HCT116 (cell line): ENCODE results near the gene TRPV2.

Experiments
- EZH2 ChIP-seq: fragments of 200-600 bp; sonication (generic); IDR thresholded peaks from 2 replicates; pipeline ENCODE4 v1.6.1; 2017; ENCODE audit warnings: antibody characterized with exemption, mixed run types
- EZH2phosphoT487 ChIP-seq: fragments of 200-600 bp; IDR thresholded peaks from 2 replicates; pipeline ENCODE4 v1.6.1; 2018; ENCODE audit warnings: antibody characterized with exemption, borderline replicate concordance
- SP1 ChIP-seq: IDR thresholded peaks from 2 replicates; pipeline ENCODE4 v1.6.1; 2012; ENCODE audit warnings: low read depth
- TF ChIP-seq, protein P1 (sequence below): IDR thresholded peaks from 2 replicates; pipeline ENCODE4 v1.6.1; 2011; ENCODE audit warnings: mild to moderate bottlenecking, low read length, moderate library complexity; ENCODE audit not compliant: insufficient replicate concordance; ENCODE audit errors: extremely low read depth
- TF ChIP-seq, protein P2 (sequence below), 3 experiments: fragments of 200-600 bp in 1 of 3; sonication (generic) in 1 of 3; IDR thresholded peaks in 2 of 3; conservative IDR thresholded peaks in 1 of 3; 2 replicates each; pipeline ENCODE4 v1.5.1; 2012 to 2017; ENCODE audit warnings: low read depth in 2 of 3, low read length in 2 of 3, antibody characterized with exemption in 1 of 3, borderline replicate concordance in 1 of 3, control low read depth in 1 of 3, mild to moderate bottlenecking in 1 of 3, mixed read lengths in 1 of 3, mixed run types in 1 of 3, moderate library complexity in 1 of 3; ENCODE audit not compliant: insufficient read depth in 1 of 3

DNA sequence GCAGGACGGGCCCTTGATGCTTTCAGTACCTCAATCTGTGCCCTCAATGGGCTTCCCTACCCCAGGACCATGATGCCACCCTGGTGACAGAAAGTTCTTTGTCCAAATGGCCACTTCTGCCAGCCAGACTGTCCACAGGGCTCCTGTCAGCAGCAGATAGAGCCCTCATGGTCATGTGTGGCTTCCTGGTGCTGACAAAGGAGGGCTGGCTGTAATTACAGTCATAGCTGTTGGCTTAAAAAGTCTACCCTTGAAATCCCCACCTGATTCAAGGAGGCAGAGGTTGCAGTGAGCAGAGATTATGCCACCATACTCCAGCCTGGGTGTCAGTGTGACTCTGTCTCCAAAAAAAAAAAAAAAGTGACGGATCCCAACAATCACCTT lies 3.3 kb downstream of the TRPV2 start:
- no peak for TF ChIP-seq EZH2phosphoT487
- TF ChIP-seq SP1: no peak
- TF ChIP-seq, protein P1, sequence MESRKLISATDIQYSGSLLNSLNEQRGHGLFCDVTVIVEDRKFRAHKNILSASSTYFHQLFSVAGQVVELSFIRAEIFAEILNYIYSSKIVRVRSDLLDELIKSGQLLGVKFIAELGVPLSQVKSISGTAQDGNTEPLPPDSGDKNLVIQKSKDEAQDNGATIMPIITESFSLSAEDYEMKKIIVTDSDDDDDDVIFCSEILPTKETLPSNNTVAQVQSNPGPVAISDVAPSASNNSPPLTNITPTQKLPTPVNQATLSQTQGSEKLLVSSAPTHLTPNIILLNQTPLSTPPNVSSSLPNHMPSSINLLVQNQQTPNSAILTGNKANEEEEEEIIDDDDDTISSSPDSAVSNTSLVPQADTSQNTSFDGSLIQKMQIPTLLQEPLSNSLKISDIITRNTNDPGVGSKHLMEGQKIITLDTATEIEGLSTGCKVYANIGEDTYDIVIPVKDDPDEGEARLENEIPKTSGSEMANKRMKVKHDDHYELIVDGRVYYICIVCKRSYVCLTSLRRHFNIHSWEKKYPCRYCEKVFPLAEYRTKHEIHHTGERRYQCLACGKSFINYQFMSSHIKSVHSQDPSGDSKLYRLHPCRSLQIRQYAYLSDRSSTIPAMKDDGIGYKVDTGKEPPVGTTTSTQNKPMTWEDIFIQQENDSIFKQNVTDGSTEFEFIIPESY: no peak
- no peak for TF ChIP-seq EZH2
- TF ChIP-seq, protein P2, sequence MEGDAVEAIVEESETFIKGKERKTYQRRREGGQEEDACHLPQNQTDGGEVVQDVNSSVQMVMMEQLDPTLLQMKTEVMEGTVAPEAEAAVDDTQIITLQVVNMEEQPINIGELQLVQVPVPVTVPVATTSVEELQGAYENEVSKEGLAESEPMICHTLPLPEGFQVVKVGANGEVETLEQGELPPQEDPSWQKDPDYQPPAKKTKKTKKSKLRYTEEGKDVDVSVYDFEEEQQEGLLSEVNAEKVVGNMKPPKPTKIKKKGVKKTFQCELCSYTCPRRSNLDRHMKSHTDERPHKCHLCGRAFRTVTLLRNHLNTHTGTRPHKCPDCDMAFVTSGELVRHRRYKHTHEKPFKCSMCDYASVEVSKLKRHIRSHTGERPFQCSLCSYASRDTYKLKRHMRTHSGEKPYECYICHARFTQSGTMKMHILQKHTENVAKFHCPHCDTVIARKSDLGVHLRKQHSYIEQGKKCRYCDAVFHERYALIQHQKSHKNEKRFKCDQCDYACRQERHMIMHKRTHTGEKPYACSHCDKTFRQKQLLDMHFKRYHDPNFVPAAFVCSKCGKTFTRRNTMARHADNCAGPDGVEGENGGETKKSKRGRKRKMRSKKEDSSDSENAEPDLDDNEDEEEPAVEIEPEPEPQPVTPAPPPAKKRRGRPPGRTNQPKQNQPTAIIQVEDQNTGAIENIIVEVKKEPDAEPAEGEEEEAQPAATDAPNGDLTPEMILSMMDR (IDR thresholded peaks at IDR 0.05 in 2 of 3, conservative IDR thresholded peaks at IDR 0.05 in 1 of 3; ENCODE audit: borderline replicate concordance in 1 of 3, insufficient read depth in 1 of 3, low read depth in 2 of 3, low read length in 2 of 3): no peak
